Measurements from ENCODE around the gene BRS3.

BRS3 gene

GRCh38 chrX:136452614-136453013 lies 35.1 kb upstream of the BRS3 start:
- TF ChIP-seq CTCF (IDR thresholded peaks at IDR 0.05; ENCODE audit: borderline replicate concordance, control extremely low read depth, extremely low read depth, insufficient read depth, missing control alignments), result no peak
- DNase-seq (ENCODE audit: low spot score), result no peak
- in situ Hi-C loops (cut with MboI; ENCODE audit: low sequenced_read_pairs, unreplicated experiment), result no loop called here

GRCh38 chrX:136453114-136453513 lies 34.6 kb upstream of the BRS3 start:
- no peak for TF ChIP-seq CTCF (IDR thresholded peaks at IDR 0.05; ENCODE audit: borderline replicate concordance, control extremely low read depth, extremely low read depth, insufficient read depth, missing control alignments)
- in situ Hi-C loops (cut with MboI; ENCODE audit: low sequenced_read_pairs, unreplicated experiment), result no loop called here
- DNase-seq (ENCODE audit: low spot score), result no peak

- TF ChIP-seq CTCF (IDR thresholded peaks at IDR 0.05; ENCODE audit: borderline replicate concordance, control extremely low read depth, extremely low read depth, insufficient read depth, missing control alignments), result no peak
- in situ Hi-C loops (cut with MboI; ENCODE audit: low sequenced_read_pairs, unreplicated experiment), result no loop called here
- no peak for DNase-seq (ENCODE audit: low spot score)
Observed at GRCh38 chrX:136453771-136454170, 34.0 kb upstream of the BRS3 start.

GRCh38 chrX:136456133-136456532 lies 31.6 kb upstream of the BRS3 start:
- no peak for DNase-seq (ENCODE audit: low spot score)
- TF ChIP-seq CTCF (IDR thresholded peaks at IDR 0.05; ENCODE audit: borderline replicate concordance, control extremely low read depth, extremely low read depth, insufficient read depth, missing control alignments), result no peak
- in situ Hi-C loops (cut with MboI; ENCODE audit: low sequenced_read_pairs, unreplicated experiment), result no loop called here

- TF ChIP-seq CTCF (IDR thresholded peaks at IDR 0.05; ENCODE audit: borderline replicate concordance, control extremely low read depth, extremely low read depth, insufficient read depth, missing control alignments), result no peak
- no peak for DNase-seq (ENCODE audit: low spot score)
- in situ Hi-C loops (cut with MboI; ENCODE audit: low sequenced_read_pairs, unreplicated experiment), result no loop called here
Observed at GRCh38 chrX:136457303-136457917, 30.3 kb upstream of the BRS3 start.

GRCh38 chrX:136464589-136464988 lies 23.2 kb upstream of the BRS3 start:
- TF ChIP-seq CTCF (IDR thresholded peaks at IDR 0.05; ENCODE audit: borderline replicate concordance, control extremely low read depth, extremely low read depth, insufficient read depth, missing control alignments), result no peak
- DNase-seq (ENCODE audit: low spot score), result no peak
- in situ Hi-C loops (cut with MboI; ENCODE audit: low sequenced_read_pairs, unreplicated experiment), result no loop called here
